Panc1 (cell line): ENCODE data around the gene KERA.

ENCODE experiments used
- POLR2AphosphoS5 ChIP-seq: IDR thresholded peaks from 2 replicates; pipeline ENCODE4 v1.6.1; 2012; ENCODE audit warnings: mild to moderate bottlenecking, low read depth, low read length, moderate library complexity
- SIN3A ChIP-seq: IDR thresholded peaks from 2 replicates; pipeline ENCODE4 v1.6.1; 2012; ENCODE audit warnings: low read depth, mild to moderate bottlenecking, low read length, moderate library complexity, borderline replicate concordance; ENCODE audit not compliant: insufficient read depth
- TCF7L2 ChIP-seq: IDR thresholded peaks from 2 replicates; pipeline ENCODE4 v1.6.1; 2011; ENCODE audit warnings: mild to moderate bottlenecking, low read depth, low read length, inconsistent platforms
- TF ChIP-seq, protein P1 (sequence below): fragments of 450-650 bp; IDR thresholded peaks from 2 replicates; pipeline ENCODE4 v1.5.1; 2017; ENCODE audit warnings: mild to moderate bottlenecking

- TF ChIP-seq, protein P1, sequence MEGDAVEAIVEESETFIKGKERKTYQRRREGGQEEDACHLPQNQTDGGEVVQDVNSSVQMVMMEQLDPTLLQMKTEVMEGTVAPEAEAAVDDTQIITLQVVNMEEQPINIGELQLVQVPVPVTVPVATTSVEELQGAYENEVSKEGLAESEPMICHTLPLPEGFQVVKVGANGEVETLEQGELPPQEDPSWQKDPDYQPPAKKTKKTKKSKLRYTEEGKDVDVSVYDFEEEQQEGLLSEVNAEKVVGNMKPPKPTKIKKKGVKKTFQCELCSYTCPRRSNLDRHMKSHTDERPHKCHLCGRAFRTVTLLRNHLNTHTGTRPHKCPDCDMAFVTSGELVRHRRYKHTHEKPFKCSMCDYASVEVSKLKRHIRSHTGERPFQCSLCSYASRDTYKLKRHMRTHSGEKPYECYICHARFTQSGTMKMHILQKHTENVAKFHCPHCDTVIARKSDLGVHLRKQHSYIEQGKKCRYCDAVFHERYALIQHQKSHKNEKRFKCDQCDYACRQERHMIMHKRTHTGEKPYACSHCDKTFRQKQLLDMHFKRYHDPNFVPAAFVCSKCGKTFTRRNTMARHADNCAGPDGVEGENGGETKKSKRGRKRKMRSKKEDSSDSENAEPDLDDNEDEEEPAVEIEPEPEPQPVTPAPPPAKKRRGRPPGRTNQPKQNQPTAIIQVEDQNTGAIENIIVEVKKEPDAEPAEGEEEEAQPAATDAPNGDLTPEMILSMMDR = no peak
- TF ChIP-seq TCF7L2 (no peak), SIN3A (no peak), POLR2AphosphoS5 (no peak)
These were observed 17.0 kb upstream of the KERA start for GRCh38 chr12:91074851-91075250.
